H1 (cell line): Measurements from ENCODE around the gene ENPP7. TPM values are rescaled to one million over a fixed set of nuclear protein-coding genes. Genes with fewer than 3 reads are reported as not detected.

Experiments
- CTCF ChIA-PET: fragments of 300-600 bp; sonication (Branson Sonifier 250); formaldehyde crosslinking; loops from one replicate; lab custom pipeline; 2021; ENCODE audit not compliant: partially characterized antibody; lab: Charles Lee
- POLR2A ChIA-PET: fragments of 300-600 bp; sonication (Branson Sonifier 250); formaldehyde crosslinking; loops from one replicate; lab custom pipeline; 2021; ENCODE audit warnings: inconsistent platforms; ENCODE audit not compliant: partially characterized antibody; lab: Charles Lee
- DNase-seq, 2 experiments: peaks; one replicate each; pipeline versions ENCODE4 v3.0.0 to v3.0.0-alpha.2; 2010 to 2022; ENCODE audit warnings: low spot score in 2 of 2, low read depth in 1 of 2, mixed read lengths in 1 of 2
- FAIRE-seq: peaks from 2 replicates; lab custom pipeline; 2011; peaks lifted over from hg19 to GRCh38; lab: Jason Lieb, UNC
- H2AFZ ChIP-seq: 2 replicates; pipeline ENCODE4 v1.8.1; 2012; ENCODE audit warnings: low read length, inconsistent platforms
- H2AK5ac ChIP-seq: 2 replicates; pipeline ENCODE4 v1.6.1; 2013; ENCODE audit warnings: low read depth, low read length
- H2BK120ac ChIP-seq: replicated peaks from 2 replicates; pipeline ENCODE3; 2013; ENCODE audit warnings: low read depth, low read length, inconsistent platforms
- H2BK12ac ChIP-seq: 2 replicates; pipeline ENCODE4 v1.6.1; 2013; ENCODE audit warnings: low read depth, low read length
- H2BK15ac ChIP-seq: 2 replicates; pipeline ENCODE4 v1.6.1; 2013; ENCODE audit warnings: low read length
- H2BK20ac ChIP-seq: 2 replicates; pipeline ENCODE4 v1.6.1; 2013; ENCODE audit warnings: low read length
- H2BK5ac ChIP-seq: 2 replicates; pipeline ENCODE4 v1.6.1; 2013; ENCODE audit warnings: low read depth, low read length
- H3K14ac ChIP-seq: 2 replicates; pipeline ENCODE4 v1.6.1; 2013; ENCODE audit warnings: inconsistent platforms; ENCODE audit not compliant: insufficient read length
- H3K18ac ChIP-seq: 2 replicates; pipeline ENCODE4 v1.6.1; 2013; ENCODE audit warnings: low read length; ENCODE audit errors: extremely low read depth
- H3K23ac ChIP-seq: 2 replicates; pipeline ENCODE4 v1.6.1; 2013; ENCODE audit warnings: inconsistent platforms; ENCODE audit not compliant: insufficient read length
- H3K23me2 ChIP-seq: 2 replicates; pipeline ENCODE4 v1.6.1; 2013; ENCODE audit warnings: low read depth, low read length
- H3K27ac ChIP-seq: 2 replicates; pipeline ENCODE4 v1.6.1; 2011; ENCODE audit warnings: low read depth, low read length, inconsistent platforms
- H3K27me3 ChIP-seq, 4 experiments: replicated peaks in 1 of 4; 1 replicate in 1 of 4; 2 replicates in 3 of 4; pipeline versions ENCODE4 v1.6.1 to v1.8.1; 2011 to 2013; ENCODE audit warnings: low read length in 3 of 4, mild to moderate bottlenecking in 3 of 4, inconsistent platforms in 2 of 4, mixed read lengths in 2 of 4, moderate library complexity in 1 of 4; ENCODE audit not compliant: control insufficient read depth in 3 of 4, insufficient read depth in 3 of 4; ENCODE audit errors: extremely low read depth in 1 of 4
- H3K36me3 ChIP-seq, 4 experiments: 2 replicates each; pipeline versions ENCODE4 v1.6.1 to v1.8.1; 2011 to 2013; ENCODE audit warnings: mild to moderate bottlenecking in 4 of 4, low read length in 3 of 4, moderate library complexity in 2 of 4, control low read depth in 1 of 4, inconsistent platforms in 1 of 4; ENCODE audit not compliant: insufficient read depth in 4 of 4, control insufficient read depth in 2 of 4
- H3K4ac ChIP-seq: replicated peaks from 2 replicates; pipeline ENCODE3; 2013; ENCODE audit warnings: low read length, low read depth, mixed read lengths, inconsistent platforms; ENCODE audit not compliant: insufficient read length
- H3K4me1 ChIP-seq, 4 experiments: replicated peaks in 1 of 4; 1 replicate in 1 of 4; 2 replicates in 3 of 4; pipeline versions ENCODE4 v1.6.1 to v1.8.1; 2011 to 2013; ENCODE audit warnings: low read length in 3 of 4, inconsistent platforms in 2 of 4, mixed read lengths in 1 of 4; ENCODE audit not compliant: insufficient read depth in 4 of 4, control insufficient read depth in 3 of 4
- H3K4me2 ChIP-seq, 2 experiments: 2 replicates each; pipeline versions ENCODE4 v1.6.1 to v1.8.1; 2011 to 2013; ENCODE audit warnings: low read depth in 2 of 2, low read length in 2 of 2, control low read depth in 1 of 2, inconsistent platforms in 1 of 2, mild to moderate bottlenecking in 1 of 2; ENCODE audit not compliant: insufficient read depth in 1 of 2
- H3K4me3 ChIP-seq, 4 experiments: fragments of 200-600, 300-600 bp in 1 of 4; sonication (generic), shearing (Covaris generic), sonication (Bioruptor Twin) in 1 of 4; 2 replicates each; pipeline versions ENCODE4 v1.5.1 to v1.8.1; 2011 to 2016; ENCODE audit warnings: low read length in 4 of 4, low read depth in 3 of 4, control low read depth in 2 of 4, inconsistent platforms in 2 of 4, mild to moderate bottlenecking in 2 of 4, mixed read lengths in 1 of 4, moderate library complexity in 1 of 4; ENCODE audit not compliant: insufficient read depth in 2 of 4; ENCODE audit errors: extremely low read depth in 1 of 4
- H3K56ac ChIP-seq: replicated peaks from 2 replicates; pipeline ENCODE3; 2013; ENCODE audit warnings: low read depth, mild to moderate bottlenecking, mixed read lengths, low read length, inconsistent platforms; ENCODE audit not compliant: insufficient read length
- H3K79me1 ChIP-seq: 2 replicates; pipeline ENCODE4 v1.6.1; 2013; ENCODE audit warnings: low read depth, low read length, control low read depth
- H3K79me2 ChIP-seq, 2 experiments: 2 replicates each; pipeline versions ENCODE4 v1.6.1 to v1.8.1; 2012 to 2013; ENCODE audit warnings: low read length in 2 of 2, mild to moderate bottlenecking in 2 of 2, inconsistent platforms in 1 of 2; ENCODE audit not compliant: insufficient read depth in 2 of 2, control insufficient read depth in 1 of 2
- H3K9ac ChIP-seq, 4 experiments: replicated peaks in 1 of 4; 1 replicate in 1 of 4; 2 replicates in 3 of 4; pipeline versions ENCODE4 v1.6.1 to v1.8.1; 2011 to 2013; ENCODE audit warnings: low read depth in 3 of 4, low read length in 3 of 4, control low read depth in 2 of 4, mild to moderate bottlenecking in 2 of 4, moderate library complexity in 2 of 4, inconsistent platforms in 1 of 4; ENCODE audit errors: extremely low read depth in 1 of 4
- H3K9me3 ChIP-seq, 2 experiments: 2 replicates each; pipeline versions ENCODE4 v1.6.1 to v1.8.1; 2012 to 2013; ENCODE audit warnings: mild to moderate bottlenecking in 2 of 2, moderate library complexity in 2 of 2, control low read depth in 1 of 2, inconsistent platforms in 1 of 2, low read depth in 1 of 2, low read length in 1 of 2, mixed read lengths in 1 of 2; ENCODE audit not compliant: insufficient read depth in 2 of 2
- H4K20me1 ChIP-seq, 2 experiments: replicated peaks in 1 of 2; 2 replicates each; pipeline versions ENCODE3 to v1.8.1; 2011 to 2013; ENCODE audit warnings: inconsistent platforms in 2 of 2, low read length in 2 of 2, mild to moderate bottlenecking in 1 of 2; ENCODE audit not compliant: insufficient read depth in 2 of 2, control insufficient read depth in 1 of 2
- H4K5ac ChIP-seq: 2 replicates; pipeline ENCODE4 v1.6.1; 2013; ENCODE audit warnings: low read length, low read depth, mixed read lengths, inconsistent platforms; ENCODE audit not compliant: insufficient read length
- H4K8ac ChIP-seq: 2 replicates; pipeline ENCODE4 v1.8.0; 2013; ENCODE audit warnings: mild to moderate bottlenecking, moderate library complexity, low read length, inconsistent platforms; ENCODE audit not compliant: insufficient read depth; ENCODE audit errors: extremely low read depth
- H4K91ac ChIP-seq: replicated peaks from 2 replicates; pipeline ENCODE3; 2013; ENCODE audit warnings: low read length, mixed read lengths, inconsistent platforms; ENCODE audit not compliant: insufficient read length
- POLR2AphosphoS5 ChIP-seq: IDR thresholded peaks from 2 replicates; pipeline ENCODE4 v1.6.1; 2011; ENCODE audit warnings: low read depth, low read length
- SAP30 ChIP-seq: fragments of 300-600 bp; sonication (generic); IDR thresholded peaks from 2 replicates; pipeline ENCODE4 v1.7.1; 2012; ENCODE audit warnings: low read length, moderate library complexity, mild to moderate bottlenecking, inconsistent platforms; ENCODE audit not compliant: insufficient read depth, insufficient replicate concordance
- SP1 ChIP-seq: IDR thresholded peaks from 2 replicates; pipeline ENCODE4 v1.6.1; 2011; ENCODE audit warnings: low read depth, low read length
- ZNF274 ChIP-seq: IDR thresholded peaks from 2 replicates; pipeline ENCODE4 v1.7.0; 2012; ENCODE audit warnings: low read length, borderline replicate concordance; ENCODE audit errors: extremely low read depth
- WGBS, 2 experiments: shearing (Covaris generic) in 1 of 2; methylation state at CpG; one replicate each; pipeline versions ENCODE4 v1.1.6 to v1.1.7; 2013 to 2015; ENCODE audit warnings: low lambda C conversion rate in 2 of 2, mixed read lengths in 2 of 2, inconsistent platforms in 1 of 2, low coverage in 1 of 2, missing lambda C conversion rate in 1 of 2; ENCODE audit not compliant: insufficient replicate concordance in 2 of 2, insufficient coverage in 1 of 2, insufficient read length in 1 of 2; ENCODE audit errors: extremely low coverage in 1 of 2, missing lambda C conversion rate in 1 of 2; 5-methylcytosine and 5-hydroxymethylcytosine counted together
- polyA plus RNA-seq, 7 experiments: library from polyadenylated mRNA; depleted of rRNA in 3 of 7; stranded (reverse) in 5 of 7; unstranded in 2 of 7; fragments of >200 nt in 5 of 7; fragments of 200-250 nt in 2 of 7; gene quantifications; 1 replicate in 5 of 7; 2 replicates in 1 of 7; 4 replicates in 1 of 7; pipeline versions ENCODE4 v1.2.1 to v1.2.3, GENCODE V29; 2011 to 2013; ENCODE audit warnings: missing spikeins in 2 of 7, mixed read lengths in 2 of 7
- total RNA-seq: library from RNA; stranded (reverse); fragmentation: NEBNext Ultra II Directional; extraction: Animal tissue kit (Norgen Biotek cat#: 25700); gene quantifications from 2 replicates; pipeline ENCODE4 v1.2.1, GENCODE V29; 2021
- TF ChIP-seq, protein P1 (sequence below), 3 experiments: IDR thresholded peaks; 1 replicate in 2 of 3; 2 replicates in 1 of 3; pipeline versions ENCODE4 v1.5.1 to v1.6.1; 2011; ENCODE audit warnings: low read length in 3 of 3, mild to moderate bottlenecking in 3 of 3, inconsistent platforms in 2 of 3, low read depth in 1 of 3, moderate library complexity in 1 of 3; ENCODE audit not compliant: insufficient read depth in 1 of 3; ENCODE audit errors: control extremely low read depth in 1 of 3
- TF ChIP-seq, protein P2 (sequence below): IDR thresholded peaks from 2 replicates; pipeline ENCODE4 v1.6.1; 2011; ENCODE audit warnings: low read length, improper control_type of control experiment

Gene ENPP7
- total and polyA plus RNA-seq, 2 of the 8 experiments (the other 6 are each of a cell fraction or from before 2014, with no cell fraction given): not detected

DNA sequence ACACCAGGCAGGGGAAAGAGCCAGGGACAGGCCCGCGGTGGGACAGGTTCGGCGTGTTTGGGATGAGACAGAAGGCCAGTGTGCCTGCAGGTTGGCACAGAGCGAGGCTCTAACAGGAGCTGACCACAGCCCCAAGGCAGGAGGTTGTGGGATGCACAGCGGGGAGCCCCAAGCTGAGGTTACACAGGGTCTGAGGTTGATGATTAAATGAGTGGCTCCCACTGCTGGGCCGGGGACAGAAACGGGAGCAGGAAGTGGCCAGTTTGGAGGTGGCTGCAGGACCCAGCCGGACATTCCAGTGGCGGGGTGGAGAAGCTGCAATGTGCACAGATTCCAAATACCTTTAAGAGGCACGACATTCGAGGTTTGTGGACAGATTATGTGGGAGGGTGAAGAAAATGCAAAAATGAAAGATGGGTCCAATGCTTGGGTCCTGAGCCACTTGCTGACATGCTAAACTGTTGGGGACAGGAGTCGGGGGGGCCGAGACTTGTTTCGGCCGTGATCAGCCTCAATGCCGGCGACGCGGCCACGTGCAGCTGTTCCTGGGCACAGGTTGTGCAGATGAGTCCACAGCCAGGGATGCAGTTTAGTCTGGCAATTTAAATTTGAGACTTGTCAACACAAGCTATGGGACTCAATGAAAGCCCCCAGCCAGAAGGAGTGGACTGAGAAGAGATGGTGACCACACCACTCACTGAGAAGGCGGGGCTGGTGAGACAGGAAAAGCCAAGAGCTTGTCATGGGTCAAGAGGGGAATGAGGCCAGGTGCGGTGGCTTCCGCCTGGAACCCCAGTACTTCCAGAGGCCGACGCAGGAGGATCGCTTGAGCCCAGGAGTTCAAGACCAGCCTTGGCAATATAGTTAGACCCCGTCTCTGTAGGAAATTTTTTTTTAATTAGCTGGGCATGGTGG, 8.7 kb downstream of the ENPP7 start:
- POLR2A ChIA-PET: interaction anchor here (1.4 to 10.4 kb wide), 3 partner anchors 38 to 413 kb away, joined by 3 to 77 read pairs (median 4); partner anchors contain the start of gene CBX2
- TF ChIP-seq SAP30: no peak
- no peak for TF ChIP-seq POLR2AphosphoS5
- TF ChIP-seq, protein P1, sequence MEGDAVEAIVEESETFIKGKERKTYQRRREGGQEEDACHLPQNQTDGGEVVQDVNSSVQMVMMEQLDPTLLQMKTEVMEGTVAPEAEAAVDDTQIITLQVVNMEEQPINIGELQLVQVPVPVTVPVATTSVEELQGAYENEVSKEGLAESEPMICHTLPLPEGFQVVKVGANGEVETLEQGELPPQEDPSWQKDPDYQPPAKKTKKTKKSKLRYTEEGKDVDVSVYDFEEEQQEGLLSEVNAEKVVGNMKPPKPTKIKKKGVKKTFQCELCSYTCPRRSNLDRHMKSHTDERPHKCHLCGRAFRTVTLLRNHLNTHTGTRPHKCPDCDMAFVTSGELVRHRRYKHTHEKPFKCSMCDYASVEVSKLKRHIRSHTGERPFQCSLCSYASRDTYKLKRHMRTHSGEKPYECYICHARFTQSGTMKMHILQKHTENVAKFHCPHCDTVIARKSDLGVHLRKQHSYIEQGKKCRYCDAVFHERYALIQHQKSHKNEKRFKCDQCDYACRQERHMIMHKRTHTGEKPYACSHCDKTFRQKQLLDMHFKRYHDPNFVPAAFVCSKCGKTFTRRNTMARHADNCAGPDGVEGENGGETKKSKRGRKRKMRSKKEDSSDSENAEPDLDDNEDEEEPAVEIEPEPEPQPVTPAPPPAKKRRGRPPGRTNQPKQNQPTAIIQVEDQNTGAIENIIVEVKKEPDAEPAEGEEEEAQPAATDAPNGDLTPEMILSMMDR (IDR thresholded peaks at IDR 0.05; ENCODE audit: control extremely low read depth in 1 of 3, insufficient read depth in 1 of 3, low read depth in 1 of 3, low read length in 3 of 3): no peak
- no peak for TF ChIP-seq SP1
- TF ChIP-seq, protein P2, sequence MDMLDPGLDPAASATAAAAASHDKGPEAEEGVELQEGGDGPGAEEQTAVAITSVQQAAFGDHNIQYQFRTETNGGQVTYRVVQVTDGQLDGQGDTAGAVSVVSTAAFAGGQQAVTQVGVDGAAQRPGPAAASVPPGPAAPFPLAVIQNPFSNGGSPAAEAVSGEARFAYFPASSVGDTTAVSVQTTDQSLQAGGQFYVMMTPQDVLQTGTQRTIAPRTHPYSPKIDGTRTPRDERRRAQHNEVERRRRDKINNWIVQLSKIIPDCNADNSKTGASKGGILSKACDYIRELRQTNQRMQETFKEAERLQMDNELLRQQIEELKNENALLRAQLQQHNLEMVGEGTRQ: no peak
- TF ChIP-seq ZNF274: no peak

More for the DNA sequence above, 8.7 kb downstream of the ENPP7 start:
- no peak overlapping the region for H3K27ac ChIP-seq
- H2AFZ ChIP-seq: no peak overlapping the region
- H3K18ac ChIP-seq: no peak overlapping the region
- 93% methylated on average over 26 of the region's 28 CpGs; no CpG with 5 or more reads in 1 of the 2 experiments for WGBS, 2 experiments
- FAIRE-seq (no peak), DNase-seq (no peak)
- no peaks in the 10 kb centered on the region for H3K9me3 ChIP-seq
- no peak overlapping the region for H2AK5ac ChIP-seq
- H3K4me3 ChIP-seq: no peak overlapping the region
- H3K14ac ChIP-seq: no peak overlapping the region
- H4K20me1 ChIP-seq: no peaks in the 10 kb centered on the region
- H2BK20ac ChIP-seq: no peak overlapping the region
- peaks cover 4% of the 10 kb centered on the region for H3K23me2 ChIP-seq
- no peak overlapping the region for H2BK120ac ChIP-seq
- no peaks in the 10 kb centered on the region for H3K36me3 ChIP-seq
- H3K79me1 ChIP-seq: no peaks in the 10 kb centered on the region
- H2BK12ac ChIP-seq: no peak overlapping the region
- no peak overlapping the region for H3K4ac ChIP-seq
- H4K5ac ChIP-seq: no peak overlapping the region
- no peak overlapping the region for H3K9ac ChIP-seq
- peaks cover 0 to 7% (median 1%) of the 10 kb centered on the region in 4 experiments; a peak in 2 of 7 replicates for H3K4me1 ChIP-seq
- H4K8ac ChIP-seq: no peak overlapping the region; the same call in 1 of the 2 replicates
- H3K56ac ChIP-seq: no peak overlapping the region
- peaks cover 0 to 24% (median 19%) of the 10 kb centered on the region in 4 experiments; a peak in 6 of 7 replicates for H3K27me3 ChIP-seq
- no peak overlapping the region for H2BK15ac ChIP-seq
- H4K91ac ChIP-seq: no peak overlapping the region
- no peak overlapping the region for H3K23ac ChIP-seq
- no peak overlapping the region for H2BK5ac ChIP-seq
- H3K4me2 ChIP-seq: no peak overlapping the region
- CTCF ChIA-PET: interaction anchor here (0.8 to 2.7 kb wide), 9 partner anchors 17 to 108 kb away, joined by 3 to 9 read pairs (median 4); no protein-coding TSS in a partner anchor
- no peaks in the 10 kb centered on the region for H3K79me2 ChIP-seq
